ENCODE results near the gene TMEM115. TPM values are rescaled to one million over a fixed set of nuclear protein-coding genes. Genes with fewer than 3 reads are reported as not detected.

Gene TMEM115
- total and polyA plus RNA-seq, 2 of the 13 experiments (the other 11 are each of a cell fraction or from before 2014, with no cell fraction given), result 22.1 to 30.7 TPM

DNA sequence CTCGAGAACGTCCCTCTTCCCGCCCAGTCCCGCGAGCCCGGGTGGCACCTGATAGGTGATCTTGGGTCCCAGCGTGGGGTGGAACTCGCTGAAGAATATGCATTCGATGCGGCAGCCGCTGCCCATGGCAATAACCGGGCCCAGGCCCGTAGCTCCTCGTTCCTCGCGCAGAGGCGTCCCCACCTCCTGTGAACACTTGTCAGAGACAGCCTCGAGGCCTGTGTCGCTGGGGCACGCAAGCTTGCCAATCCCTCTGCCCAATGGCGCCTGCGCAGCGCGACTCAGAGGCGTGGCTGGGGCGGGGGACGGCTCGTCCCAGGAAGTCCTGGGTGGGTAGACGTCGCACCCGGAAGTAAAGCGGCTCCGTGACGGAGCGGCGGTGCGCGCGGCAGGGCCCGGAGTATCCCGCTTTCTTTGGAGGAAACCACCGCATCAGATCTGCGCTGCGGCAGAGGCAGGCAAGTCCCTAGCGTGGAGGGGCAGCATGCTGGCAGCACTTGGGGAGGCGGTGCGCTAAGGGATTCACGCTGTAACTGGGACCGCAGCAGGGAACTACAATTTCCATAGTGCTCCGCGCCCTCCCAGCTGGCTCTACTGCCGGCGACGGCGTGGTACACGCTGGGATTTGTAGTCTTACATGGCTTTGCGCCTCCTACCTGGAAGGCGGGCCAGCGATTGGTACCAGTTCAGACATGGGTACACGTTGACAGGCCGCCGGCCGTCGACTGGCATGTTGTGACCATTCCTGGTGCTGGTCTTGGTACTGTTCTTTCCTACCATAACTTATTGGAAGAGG is 8.6 kb downstream of the TMEM115 start, which contains the start of the genes CYB561D2 and NPRL2 (continued):
- peak; percentile 94 for TF ChIP-seq IRF2 (CRISPR knock-in tag; IDR thresholded peaks at IDR 0.05)
- peak; percentile 93 for TF ChIP-seq ZNF788 (CRISPR knock-in tag; IDR thresholded peaks at IDR 0.05; ENCODE audit: borderline replicate concordance)
- TF ChIP-seq ZNF766 (CRISPR knock-in tag; IDR thresholded peaks at IDR 0.05; ENCODE audit: borderline replicate concordance), result peak; percentile 97; the same call in 1 of the 2 replicates
- TF ChIP-seq NR2F6 (IDR thresholded peaks at IDR 0.05), result no peak
- TF ChIP-seq NR2F6 (CRISPR knock-in tag; IDR thresholded peaks at IDR 0.05), result peak; percentile 66
- peak; percentile 52 for TF ChIP-seq RAD21 (CRISPR knock-in tag; IDR thresholded peaks at IDR 0.05)
- TF ChIP-seq ZBTB40 (IDR thresholded peaks at IDR 0.05), result no peak
- TF ChIP-seq ZBTB40 (CRISPR knock-in tag; IDR thresholded peaks at IDR 0.05), result peak; percentile 87
- no peak for TF ChIP-seq SRY (CRISPR knock-in tag; IDR thresholded peaks at IDR 0.05)
- TF ChIP-seq, protein P1, sequence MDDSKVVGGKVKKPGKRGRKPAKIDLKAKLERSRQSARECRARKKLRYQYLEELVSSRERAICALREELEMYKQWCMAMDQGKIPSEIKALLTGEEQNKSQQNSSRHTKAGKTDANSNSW (CRISPR knock-in tag; IDR thresholded peaks at IDR 0.05; ENCODE audit: borderline replicate concordance), result peak; percentile 91; the same call in 1 of the 2 replicates
- peak; percentile 80 for TF ChIP-seq ZNF335 (CRISPR knock-in tag; IDR thresholded peaks at IDR 0.05)
- no peak for TF ChIP-seq HMGA1 (CRISPR knock-in tag; conservative IDR thresholded peaks at IDR 0.05)
- no peak; the same call in 1 of the 2 replicates for TF ChIP-seq ZNF251 (CRISPR knock-in tag; IDR thresholded peaks at IDR 0.05)
- TF ChIP-seq YY1 (IDR thresholded peaks at IDR 0.05; ENCODE audit: insufficient read depth, insufficient replicate concordance, low read depth, low read length), result peak; percentile 11
- TF ChIP-seq ARHGAP35 (CRISPR knock-in tag; IDR thresholded peaks at IDR 0.05; ENCODE audit: borderline replicate concordance), result peak; percentile 97
- TF ChIP-seq PLSCR1 (CRISPR knock-in tag; IDR thresholded peaks at IDR 0.05; ENCODE audit: borderline replicate concordance), result 0 out of 2 replicates have a peak, but pooled peaks have one; percentile 47
- no peak for TF ChIP-seq NPAS2 (CRISPR knock-in tag; IDR thresholded peaks at IDR 0.05; ENCODE audit: borderline replicate concordance)
- TF ChIP-seq ARID3A (IDR thresholded peaks at IDR 0.05; ENCODE audit: low read depth, low read length), result no peak

Measured in HepG2 (cell line).